HG03196 (cell line): ENCODE measurements around the gene GRWD1.

Source experiments
- ATAC-seq: cut with Tn5 transposase; IDR thresholded peaks from one replicate; pipeline ENCODE4 v1.9.1; 2021; ENCODE audit not compliant: unreplicated experiment

GRWD1 gene

DNA sequence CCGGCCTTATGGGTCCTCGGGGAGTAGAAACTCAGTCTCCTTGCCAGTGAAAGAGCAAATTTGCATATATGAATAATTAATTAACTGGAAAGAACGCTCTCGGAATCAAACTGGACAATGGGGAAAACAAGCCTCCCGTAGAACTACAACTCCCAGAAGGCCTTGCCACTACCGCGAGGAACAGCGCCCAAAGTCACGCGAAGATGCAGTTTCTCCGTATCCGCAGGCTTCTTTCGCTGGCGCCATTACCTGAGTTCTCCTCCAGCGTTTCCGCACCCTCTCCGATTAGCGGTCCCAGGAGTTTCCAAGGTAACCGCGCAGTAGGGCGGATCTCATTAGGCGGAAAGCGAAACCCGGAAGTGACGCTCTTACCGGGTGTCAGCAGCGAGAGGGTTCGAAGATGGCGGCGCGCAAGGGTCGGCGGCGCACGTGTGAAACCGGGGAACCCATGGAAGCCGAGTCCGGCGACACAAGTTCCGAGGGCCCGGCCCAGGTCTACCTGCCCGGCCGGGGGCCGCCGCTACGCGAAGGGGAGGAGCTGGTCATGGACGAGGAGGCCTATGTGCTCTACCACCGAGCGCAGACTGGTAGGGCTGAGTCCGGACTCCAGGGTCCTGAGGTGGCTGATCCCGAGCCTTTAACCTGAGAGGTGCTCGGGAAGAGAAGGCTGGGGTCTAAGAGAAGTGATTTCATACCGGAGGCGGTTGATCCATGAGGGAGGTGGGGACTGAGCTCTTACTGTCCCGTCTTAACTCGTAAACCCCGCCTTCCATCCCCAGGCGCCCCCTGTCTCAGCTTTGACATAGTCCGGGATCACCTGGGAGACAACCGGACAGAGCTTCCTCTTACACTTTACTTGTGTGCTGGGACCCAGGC, at the start of gene GRWD1:
GRWD1 (plus strand) TSS at position 378 of the 876 bp plus-strand sequence; CDS start at position 401, 23 bp downstream.
- peak; percentile 76 for ATAC-seq

DNA sequence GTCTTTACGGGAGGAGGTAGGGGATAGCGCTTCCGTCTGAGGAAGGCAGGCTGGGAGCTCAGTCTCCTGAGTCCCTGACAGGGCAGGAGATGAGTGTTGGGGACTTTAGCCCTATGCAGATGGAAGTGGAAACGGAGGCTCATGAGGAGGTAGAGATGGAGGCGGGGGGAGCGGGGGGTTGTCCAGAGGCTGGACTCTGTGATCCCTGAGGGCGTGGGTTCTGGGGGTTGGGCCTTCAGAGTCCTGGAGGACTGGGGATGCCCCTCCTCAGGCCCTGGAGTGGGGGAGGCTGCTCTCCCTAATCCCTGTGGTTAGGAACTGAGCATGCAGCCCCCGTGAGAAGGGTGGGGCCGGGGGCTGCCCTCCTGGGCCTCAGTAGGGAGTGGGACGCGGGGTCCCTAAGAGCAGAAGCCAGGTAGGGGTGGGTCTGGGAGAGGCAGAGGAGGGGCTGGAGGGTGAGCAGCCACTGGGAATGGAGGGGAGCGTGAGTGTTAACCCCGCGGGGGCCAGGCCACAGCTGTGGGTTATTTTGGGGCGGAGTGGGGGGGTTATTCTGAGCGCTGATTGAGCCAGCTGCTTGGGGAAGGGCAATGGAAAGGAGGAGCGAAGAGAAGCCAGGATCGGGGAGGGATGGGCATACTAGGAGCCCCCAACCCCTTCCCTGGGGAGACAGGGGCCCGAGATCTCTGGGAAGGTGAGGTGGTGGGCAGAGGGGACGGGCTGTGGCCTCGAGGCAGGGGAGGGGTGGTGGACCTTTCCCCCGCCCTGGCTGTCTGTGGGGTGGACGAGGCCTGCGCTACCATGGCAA, 49.6 kb upstream of the GRWD1 start:
- no peak for ATAC-seq

DNA sequence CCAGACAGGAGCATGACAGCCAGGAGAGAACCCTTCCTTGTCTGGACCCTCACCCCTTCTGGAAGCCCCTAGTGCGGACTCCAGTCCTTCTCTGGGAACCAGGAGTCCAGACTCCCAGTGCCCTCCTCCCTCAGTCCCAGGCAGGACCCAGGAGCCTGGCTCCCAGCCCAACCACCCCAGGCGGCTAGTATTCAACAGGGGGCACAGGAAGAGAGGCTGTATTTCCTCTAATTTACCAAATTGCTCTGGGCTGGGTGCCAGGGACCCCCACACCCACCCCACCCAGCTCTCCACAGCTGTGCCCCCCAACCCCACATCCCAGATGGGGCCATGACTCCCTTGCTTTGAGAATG, 49.0 kb upstream of the GRWD1 start:
- ATAC-seq, result no peak

DNA sequence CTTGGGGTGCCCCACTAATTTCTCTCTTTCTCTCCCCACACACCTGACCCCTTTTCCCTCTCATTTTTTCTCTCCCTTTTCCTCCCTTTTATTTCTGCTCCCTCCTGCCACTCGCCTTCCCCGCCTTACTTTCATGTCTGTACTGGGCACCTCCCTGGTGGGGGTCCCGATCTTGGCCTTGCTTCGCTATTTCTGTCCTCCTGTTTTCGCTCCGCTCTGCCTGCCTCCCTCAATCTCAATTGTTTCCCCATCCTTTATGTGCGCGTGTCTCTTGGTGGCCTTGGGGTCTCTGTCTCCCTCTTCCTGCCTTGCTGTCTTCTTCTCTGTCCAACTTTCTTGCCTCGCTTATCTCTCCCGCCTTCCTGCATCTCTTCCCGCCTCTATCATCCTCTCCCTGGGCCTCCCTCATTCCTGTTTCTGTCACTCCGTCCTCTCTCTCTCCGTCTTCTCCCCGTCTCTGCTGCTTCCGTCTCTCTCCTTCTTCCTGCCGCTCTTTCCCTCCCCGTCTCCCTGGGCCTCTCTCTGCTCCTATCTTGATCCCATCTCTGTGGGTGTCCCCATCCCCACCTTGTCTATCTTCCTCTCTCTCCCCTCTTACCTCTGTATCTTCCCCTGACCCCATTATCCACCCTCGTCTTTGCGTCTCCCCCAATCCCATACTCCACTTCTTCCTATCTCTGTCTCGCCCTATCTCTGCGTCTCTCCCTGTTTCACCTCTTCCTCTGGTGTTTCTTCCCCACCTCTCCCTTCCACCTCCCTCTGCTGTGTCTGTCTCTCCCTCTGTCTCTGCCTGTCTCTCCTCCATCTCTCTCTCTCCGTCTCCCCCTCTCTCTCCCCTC, 48.3 kb upstream of the GRWD1 start:
- ATAC-seq, result no peak

DNA sequence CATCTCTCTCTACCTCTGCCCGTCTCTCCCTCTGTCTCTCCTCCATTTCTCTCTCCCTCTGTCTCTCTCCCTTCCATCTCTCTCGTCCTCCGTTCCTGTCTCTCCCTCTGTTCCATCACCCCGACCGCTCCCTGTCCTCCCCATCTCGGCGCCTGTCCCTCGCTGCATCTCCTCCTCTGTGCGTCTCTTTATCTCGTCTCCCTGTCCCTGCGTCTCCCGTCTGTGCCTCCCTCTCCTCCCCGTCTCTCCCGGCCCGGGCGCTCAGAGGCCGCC, 47.7 kb upstream of the GRWD1 start:
- ATAC-seq, result no peak

DNA sequence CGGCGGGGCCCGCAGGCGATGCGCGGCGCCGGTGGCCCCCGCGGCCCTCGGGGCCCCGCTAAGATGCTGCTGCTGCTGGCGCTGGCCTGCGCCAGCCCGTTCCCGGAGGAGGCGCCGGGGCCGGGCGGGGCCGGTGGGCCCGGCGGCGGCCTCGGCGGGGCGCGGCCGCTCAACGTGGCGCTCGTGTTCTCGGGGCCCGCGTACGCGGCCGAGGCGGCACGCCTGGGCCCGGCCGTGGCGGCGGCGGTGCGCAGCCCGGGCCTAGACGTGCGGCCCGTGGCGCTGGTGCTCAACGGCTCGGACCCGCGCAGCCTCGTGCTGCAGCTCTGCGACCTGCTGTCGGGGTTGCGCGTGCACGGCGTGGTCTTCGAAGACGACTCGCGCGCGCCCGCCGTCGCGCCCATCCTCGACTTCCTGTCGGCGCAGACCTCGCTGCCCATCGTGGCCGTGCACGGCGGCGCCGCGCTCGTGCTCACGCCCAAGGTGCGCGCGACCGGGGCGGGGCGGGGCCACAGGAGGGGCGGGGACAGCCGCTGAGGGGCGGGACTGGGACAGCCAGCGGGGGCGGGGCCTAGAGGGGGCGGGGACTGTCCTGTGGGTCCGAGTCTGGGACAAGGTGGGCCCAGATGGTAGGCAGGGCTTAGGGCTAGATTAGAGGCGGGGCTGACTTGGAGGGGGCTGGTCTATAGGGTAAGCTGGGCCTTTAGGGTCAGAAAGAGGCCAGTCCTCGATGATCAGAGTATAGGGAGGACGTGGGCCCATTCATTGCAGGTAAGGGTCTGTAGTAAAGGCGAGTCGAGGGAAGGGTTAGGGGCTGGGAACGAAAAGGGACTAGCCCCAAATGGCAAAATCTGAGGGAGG, 47.2 kb upstream of the GRWD1 start:
- peak; percentile 48 for ATAC-seq

DNA sequence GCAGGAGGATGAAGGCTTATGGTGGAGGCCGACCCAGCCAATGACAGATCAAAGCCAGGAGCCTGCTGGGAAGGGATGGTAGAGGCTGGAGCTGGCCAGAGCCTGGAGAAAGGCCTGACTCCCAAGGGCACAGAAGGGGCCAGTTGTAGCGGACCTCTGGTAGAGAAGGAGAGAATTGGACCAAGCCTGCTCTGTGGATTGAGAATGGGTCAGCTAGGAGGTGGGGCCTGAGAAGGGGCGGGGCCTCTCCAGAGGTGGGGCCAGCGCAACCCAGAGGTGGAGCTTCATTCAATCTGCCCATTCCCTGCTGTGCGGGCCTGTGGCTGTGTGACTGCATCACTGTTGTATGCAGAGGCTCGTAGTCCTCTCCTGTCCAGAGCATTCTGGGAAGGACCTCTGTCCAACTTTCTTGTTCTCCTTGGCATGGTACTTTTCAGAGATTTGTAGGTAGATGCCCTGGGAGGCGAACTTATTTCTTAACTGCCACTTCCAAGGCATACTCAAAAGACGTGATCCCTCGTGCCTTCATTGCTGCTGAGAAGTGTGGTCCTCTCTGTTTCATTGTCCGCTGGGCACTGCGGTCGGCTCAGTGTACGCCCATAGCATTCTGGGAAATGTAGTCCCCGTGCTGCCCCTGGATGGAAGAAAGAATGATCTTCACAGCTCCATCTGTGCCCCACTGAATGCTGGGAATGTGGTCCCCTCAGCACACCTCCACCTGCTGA, 45.6 kb upstream of the GRWD1 start:
- no peak for ATAC-seq

DNA sequence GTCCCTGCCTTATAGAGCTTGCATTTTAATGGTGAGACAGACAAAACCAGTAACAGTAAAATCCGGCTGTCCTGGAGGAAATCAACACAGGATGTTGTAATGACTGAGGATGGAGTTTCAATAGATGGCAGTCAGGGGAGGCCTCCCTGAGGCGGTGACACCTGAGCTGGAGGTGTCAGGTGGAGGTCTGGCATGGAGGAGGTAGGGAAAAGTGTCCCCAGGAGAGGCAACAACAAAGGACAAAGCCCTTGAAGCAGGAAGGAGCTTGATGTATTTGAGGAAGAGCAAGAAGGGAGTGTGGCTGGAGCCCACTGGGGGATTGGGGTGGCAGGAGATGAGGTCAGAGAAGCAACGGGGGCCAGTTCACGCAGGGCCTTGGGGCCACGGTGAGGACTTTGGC, 44.5 kb upstream of the GRWD1 start:
- ATAC-seq, result no peak

DNA sequence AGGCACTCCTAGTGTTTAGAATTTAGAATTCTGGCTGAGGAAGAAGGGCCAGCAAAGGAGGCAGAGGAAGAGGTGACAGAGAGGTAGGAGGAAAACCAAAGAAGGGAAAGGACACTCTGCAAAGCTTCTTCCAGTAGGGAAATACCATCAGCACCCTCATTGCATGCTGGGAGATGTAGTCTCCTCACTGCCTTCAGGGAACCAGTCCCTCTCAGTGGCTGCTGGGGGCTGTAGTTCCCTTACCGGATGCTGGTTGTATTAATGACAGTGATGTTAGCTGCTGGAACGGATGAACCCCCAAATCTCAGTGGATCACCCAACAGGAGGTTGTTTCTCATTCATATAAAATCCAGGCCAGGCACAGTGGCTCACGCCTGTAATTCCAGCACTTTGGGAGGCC, 42.2 kb upstream of the GRWD1 start:
- ATAC-seq, result peak; percentile 58

DNA sequence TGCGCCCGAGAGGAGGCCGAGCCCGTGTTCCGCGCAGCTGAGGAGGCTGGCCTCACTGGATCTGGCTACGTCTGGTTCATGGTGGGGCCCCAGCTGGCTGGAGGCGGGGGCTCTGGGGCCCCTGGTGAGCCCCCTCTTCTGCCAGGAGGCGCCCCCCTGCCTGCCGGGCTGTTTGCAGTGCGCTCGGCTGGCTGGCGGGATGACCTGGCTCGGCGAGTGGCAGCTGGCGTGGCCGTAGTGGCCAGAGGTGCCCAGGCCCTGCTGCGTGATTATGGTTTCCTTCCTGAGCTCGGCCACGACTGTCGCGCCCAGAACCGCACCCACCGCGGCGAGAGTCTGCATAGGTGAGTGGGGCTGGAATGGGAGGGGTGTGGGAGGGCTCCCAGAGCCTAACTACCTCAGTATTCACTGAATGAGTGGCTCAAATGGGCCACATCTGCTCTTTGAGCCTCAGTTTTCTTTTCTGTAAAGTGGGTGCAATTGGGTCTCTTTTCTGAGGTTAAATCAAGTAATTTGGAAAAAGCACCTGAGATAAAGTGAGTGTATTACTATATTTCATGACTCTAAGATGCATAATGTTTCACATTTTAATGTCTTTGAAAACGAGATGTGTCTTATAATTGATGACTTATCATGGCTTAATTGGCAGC, 40.6 kb upstream of the GRWD1 start:
- no peak for ATAC-seq

DNA sequence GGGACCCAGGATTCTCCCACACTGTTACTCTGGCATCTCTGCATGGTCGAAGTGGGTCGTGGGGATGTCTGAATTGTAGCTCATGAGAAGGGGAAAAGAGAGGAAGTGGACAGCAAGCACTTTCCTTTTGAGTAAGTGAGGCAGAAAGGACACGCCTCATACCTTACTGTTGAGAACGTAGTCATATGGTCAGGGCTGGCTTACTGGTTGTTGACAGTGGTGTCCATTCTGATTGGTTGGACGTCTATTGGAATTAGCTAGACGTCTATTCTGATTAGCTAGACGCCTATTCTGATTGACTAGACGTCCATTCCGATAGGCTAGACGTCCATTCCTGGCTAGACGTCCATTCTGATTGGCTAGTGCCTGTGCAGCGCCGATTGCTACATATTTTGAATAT, 39.9 kb upstream of the GRWD1 start:
- ATAC-seq, result no peak

DNA sequence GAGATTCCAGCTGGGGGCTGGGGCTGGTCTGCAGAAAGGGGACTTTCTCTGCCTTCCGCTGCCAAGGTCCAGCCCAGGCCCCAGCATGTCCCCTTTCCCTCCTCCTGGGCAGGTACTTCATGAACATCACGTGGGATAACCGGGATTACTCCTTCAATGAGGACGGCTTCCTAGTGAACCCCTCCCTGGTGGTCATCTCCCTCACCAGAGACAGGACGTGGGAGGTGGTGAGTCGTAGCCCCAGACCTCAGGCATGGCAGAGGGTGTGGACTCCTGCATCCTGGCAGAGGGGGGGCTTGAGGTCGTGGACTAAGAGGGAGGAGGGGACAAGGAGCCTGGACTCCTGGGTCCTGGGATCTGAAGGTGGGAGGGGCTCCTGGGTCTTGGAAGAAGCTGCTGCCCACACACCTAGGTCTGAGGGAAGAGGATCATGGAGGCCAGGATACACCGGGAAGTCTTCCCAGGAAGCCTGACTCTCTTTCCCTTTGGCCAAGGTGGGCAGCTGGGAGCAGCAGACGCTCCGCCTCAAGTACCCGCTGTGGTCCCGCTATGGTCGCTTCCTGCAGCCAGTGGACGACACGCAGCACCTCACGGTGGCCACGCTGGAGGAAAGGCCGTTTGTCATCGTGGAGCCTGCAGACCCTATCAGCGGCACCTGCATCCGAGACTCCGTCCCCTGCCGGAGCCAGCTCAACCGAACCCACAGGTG, 31.8 kb upstream of the GRWD1 start:
- ATAC-seq, result no peak

DNA sequence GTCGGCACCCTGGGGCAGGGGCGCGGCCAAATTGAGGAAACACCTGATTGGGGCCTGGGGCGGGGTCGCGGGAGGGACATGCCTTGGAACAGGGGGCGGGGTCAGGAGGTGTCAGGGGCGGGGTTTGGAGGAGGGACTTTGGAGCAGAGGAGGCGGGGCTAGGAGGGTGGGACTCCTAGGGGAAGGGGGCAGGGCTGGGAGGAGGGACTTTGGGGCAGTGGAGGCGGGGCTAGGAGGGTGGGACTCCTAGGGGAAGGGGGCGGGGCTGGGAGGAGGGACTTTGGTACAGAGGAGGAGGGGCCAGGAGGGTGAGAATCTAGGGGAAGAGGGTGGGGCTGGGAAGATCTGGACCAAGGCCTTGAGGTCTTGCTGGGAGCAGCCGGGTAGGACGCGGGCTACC, 30.4 kb upstream of the GRWD1 start:
- ATAC-seq, result no peak

DNA sequence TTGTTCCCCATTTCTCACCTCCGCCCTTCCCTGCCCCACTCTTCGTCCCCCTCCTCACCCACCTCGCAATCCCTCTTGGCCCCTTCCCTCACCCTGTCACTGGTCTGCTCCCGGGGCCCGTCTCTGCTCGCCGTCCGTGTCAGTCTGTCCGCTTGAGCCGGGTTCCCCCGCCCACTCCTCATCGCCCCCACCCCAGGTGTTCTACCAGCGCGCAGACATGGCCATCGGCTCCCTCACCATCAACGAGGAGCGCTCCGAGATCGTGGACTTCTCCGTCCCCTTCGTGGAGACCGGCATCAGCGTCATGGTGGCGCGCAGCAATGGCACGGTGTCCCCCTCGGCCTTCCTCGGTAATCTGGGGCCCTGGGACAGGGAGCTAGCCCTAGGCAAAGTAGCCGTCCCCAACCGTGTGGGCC, 30.0 kb upstream of the GRWD1 start:
- no peak for ATAC-seq

DNA sequence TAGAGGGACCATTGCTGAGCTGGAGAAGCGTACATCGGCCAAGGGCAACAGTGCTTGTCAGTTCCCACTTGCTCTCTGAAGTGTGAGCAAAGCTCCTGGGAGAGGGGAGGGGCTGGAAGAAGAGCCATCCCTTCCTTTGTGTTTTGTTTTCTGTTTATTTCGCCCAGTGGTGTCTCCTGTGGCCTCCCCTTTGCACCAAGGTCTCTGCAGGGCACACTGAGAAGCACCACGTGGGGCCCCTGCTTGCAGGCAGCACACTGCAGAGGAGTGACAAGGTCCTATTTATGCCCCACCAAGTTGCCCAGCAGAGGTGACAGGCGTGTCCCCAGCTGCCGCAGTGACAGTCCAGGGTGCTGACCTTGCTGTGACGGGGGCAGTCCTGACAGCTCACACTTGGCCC, 28.4 kb upstream of the GRWD1 start:
- no peak for ATAC-seq

DNA sequence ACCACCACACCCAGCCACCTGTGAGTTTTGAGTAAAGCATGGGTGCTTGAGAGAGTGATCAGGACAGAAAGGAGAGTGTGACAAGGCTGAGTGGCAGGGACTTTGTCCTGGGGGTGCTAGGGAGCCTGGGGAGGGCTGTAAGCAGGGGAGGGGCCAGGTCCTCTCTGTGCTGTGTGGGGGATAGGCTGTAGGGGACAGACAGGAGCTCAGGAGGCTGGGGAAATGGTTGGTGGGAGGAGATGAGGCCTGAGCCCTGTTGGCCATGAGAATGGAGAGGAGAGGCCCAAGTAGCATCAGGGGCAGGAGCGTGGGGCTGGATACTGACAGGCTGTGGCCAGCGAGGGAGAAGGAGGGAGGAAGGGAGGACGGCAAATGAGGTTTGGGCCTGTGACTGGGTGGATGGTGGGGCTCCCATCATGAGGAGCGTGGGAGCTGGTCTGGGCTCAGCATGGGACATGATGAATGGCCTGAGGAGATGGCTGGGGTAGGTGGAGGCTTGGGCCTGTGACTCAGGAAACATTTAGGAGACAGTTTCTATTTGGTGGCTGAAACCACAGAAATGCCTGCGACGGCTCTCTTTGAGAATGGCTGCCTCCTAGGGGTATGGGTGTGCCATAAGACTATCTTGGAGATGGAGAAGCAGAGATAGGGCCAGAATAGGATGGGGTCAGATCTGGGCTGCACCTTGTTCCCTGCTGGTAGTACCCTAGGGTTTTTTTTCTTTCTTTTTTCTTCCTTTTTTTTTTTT, 27.3 kb upstream of the GRWD1 start:
- no peak for ATAC-seq

DNA sequence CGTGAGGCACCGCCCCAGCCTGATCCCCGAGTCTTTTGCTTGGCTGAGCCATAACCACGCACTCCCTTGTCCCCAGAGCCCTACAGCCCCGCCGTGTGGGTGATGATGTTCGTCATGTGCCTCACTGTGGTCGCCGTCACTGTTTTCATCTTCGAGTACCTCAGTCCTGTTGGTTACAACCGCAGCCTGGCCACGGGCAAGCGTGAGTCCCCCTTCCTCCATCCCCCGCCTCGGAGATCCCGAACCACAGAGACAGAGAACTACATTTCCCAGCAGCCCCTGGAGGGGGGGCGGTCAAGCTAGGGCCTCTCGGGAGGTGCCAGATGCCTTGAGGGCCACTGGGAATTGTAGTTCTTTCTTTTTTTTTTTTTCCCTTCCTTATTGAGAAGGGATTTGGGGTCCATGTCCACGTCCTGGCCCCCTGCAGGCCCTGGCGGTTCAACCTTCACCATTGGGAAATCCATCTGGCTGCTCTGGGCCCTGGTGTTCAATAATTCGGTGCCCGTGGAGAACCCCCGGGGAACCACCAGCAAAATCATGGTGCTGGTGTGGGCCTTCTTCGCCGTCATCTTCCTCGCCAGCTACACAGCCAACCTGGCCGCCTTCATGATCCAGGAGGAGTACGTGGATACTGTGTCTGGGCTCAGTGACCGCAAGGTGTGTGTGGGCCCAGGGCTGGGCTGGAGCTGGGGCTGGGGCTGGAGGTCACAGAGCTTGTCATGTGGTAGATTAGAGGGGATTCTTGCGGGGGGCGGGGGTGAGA, 26.4 kb upstream of the GRWD1 start:
- peak; percentile 63 for ATAC-seq
